Central memory CD8-positive, alpha-beta T cell (primary cell): ENCODE measurements around the gene RASA4B.
"Not testable (repeated sequence)": the region's sequence is repeated elsewhere in the genome, so short reads cannot be mapped to it uniquely, and the experiment has no call there.

Source experiments
- ATAC-seq: fragments of 150-1000 bp; cut with Tn5 transposase; replicated peaks from 2 replicates; pipeline ENCODE4 v1.10.0; 2022; ENCODE audit warnings: mild to moderate bottlenecking, moderate FRiP score, moderate number of reproducible peaks; ENCODE audit not compliant: poor library complexity, severe bottlenecking; ENCODE audit errors: extremely low read depth
- DNase-seq, 2 donors: peaks; one replicate each; pipeline ENCODE4 v3.0.0; 2021; ENCODE audit warnings: low spot score in 2 of 2
- H3K27ac Mint-ChIP-seq: one replicate; pipeline ENCODE4 v1.8.0; 2022; ENCODE audit warnings: low read depth, mild to moderate bottlenecking, moderate library complexity, mixed read lengths
- H3K27me3 Mint-ChIP-seq: one replicate; pipeline ENCODE4 v1.8.0; 2022; ENCODE audit warnings: mixed read lengths
- H3K36me3 Mint-ChIP-seq: one replicate; pipeline ENCODE4 v1.8.0; 2022; ENCODE audit warnings: mild to moderate bottlenecking, moderate library complexity, mixed read lengths; ENCODE audit not compliant: insufficient read depth
- H3K4me1 Mint-ChIP-seq: one replicate; pipeline ENCODE4 v1.8.0; 2022; ENCODE audit warnings: mixed read lengths
- H3K4me3 Mint-ChIP-seq: one replicate; pipeline ENCODE4 v1.8.0; 2022; ENCODE audit warnings: mild to moderate bottlenecking, moderate library complexity, mixed read lengths
- H3K9me3 Mint-ChIP-seq: one replicate; pipeline ENCODE4 v1.8.0; 2022; ENCODE audit warnings: mixed read lengths

RASA4B gene

DNA sequence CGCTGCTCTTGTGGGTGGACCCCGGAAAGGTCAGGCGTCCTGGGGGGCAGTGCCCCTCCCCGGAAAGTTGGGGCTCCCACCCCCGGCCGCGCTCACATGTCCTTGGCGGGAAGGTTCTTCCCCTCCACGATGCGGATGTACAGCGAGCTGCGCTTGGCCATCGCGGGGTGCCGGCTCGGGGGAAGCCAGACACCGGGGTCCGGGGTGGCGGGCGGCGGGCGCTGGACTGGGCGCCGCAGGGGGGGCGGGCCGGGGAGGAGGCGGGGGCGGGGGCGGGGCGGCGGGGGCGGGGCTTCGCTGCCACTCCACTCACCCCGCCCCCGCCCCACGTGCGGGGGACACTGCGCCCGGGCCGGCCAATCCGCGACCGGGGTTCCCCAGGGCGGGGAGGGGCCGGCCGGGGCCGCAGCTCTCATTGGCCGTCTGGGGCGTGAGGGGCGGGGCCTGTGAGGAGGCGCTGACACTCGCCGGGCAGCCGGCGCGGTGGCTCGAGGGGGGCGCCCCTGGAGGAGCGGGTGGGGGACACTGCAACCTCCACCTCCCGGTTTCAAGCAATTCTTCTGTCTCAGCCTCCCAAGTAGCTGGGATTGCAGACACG, at the start of gene RASA4B:
Gene RASA4B (minus strand): TSS at position 228 of the 598 bp plus-strand sequence. CDS start 67 bp downstream, at position 161.
- DNase-seq, H3K36me3 Mint-ChIP-seq, H3K4me1 Mint-ChIP-seq, H3K27me3 Mint-ChIP-seq, H3K9me3 Mint-ChIP-seq, H3K27ac Mint-ChIP-seq: not testable (repeated sequence)
- ATAC-seq, result peak; percentile 96
- H3K4me3 Mint-ChIP-seq, result peak within 1 kb of the TSS; percentile 43

- H3K9me3 Mint-ChIP-seq, H3K27ac Mint-ChIP-seq: not testable (repeated sequence)
Observed at GRCh38 chr7:102550808-102551422, 33.3 kb upstream of the RASA4B start, which contains the start of gene SPDYE2. Gene SPDYE2, plus strand, starts transcription at chr7:102551226. Its CDS starts 2,030 bp downstream, at chr7:102553256.

DNA sequence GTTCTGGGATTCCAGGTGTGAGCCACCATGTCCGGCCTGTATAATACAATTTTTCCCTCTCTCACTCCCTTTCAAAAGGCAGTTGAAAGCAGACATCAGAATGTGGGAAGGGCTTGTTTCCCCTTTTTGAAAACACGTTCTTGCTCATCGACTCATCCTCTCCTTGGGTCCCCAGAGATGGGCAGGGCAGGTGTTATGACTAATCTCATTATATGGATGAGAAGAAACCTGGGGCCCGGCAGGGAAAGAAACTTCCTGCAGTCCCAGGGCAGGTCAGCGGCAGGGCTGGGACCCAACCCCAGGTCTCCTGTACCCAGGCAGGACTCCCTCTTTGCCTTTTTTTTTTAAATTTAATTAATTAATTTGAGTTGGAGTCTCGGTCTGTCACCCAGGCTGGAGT, 28.8 kb upstream of the RASA4B start:
- H3K27ac Mint-ChIP-seq, H3K36me3 Mint-ChIP-seq, H3K4me1 Mint-ChIP-seq, ATAC-seq, H3K9me3 Mint-ChIP-seq, H3K27me3 Mint-ChIP-seq, H3K4me3 Mint-ChIP-seq, DNase-seq: not testable (repeated sequence)

More at GRCh38 chr7:102550808-102551422, 33.3 kb upstream of the RASA4B start, which contains the start of gene SPDYE2:
- not testable (repeated sequence) for H3K36me3 Mint-ChIP-seq, ATAC-seq, H3K27me3 Mint-ChIP-seq, H3K4me3 Mint-ChIP-seq, H3K4me1 Mint-ChIP-seq, DNase-seq

GRCh38 chr7:102545288-102545687, 27.7 kb upstream of the RASA4B start:
- not testable (repeated sequence) for H3K9me3 Mint-ChIP-seq, H3K4me3 Mint-ChIP-seq, H3K36me3 Mint-ChIP-seq, H3K4me1 Mint-ChIP-seq, H3K27ac Mint-ChIP-seq, H3K27me3 Mint-ChIP-seq, DNase-seq, ATAC-seq

DNA sequence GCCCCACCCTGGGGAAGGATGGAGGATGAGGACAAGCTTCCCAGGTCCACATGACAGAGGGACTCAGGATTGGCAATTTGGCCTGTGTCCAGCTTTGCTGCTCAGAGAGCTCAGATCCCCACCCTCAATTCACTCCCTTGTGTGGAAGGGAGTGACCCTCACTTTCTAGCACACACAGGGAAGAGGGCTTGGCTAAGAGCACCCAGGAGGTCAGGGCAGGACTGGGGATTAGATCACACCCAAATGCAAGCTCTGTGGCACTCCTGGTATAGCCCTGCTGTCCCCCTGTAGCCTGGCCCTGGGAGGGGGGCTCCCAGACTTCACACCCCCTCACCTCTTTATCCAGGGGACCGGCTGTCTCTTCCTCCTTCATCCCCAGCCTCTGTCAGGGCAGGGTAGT, 26.8 kb upstream of the RASA4B start:
- not testable (repeated sequence) for H3K27ac Mint-ChIP-seq, H3K9me3 Mint-ChIP-seq, H3K27me3 Mint-ChIP-seq, H3K4me1 Mint-ChIP-seq, H3K4me3 Mint-ChIP-seq, ATAC-seq, DNase-seq, H3K36me3 Mint-ChIP-seq

DNA sequence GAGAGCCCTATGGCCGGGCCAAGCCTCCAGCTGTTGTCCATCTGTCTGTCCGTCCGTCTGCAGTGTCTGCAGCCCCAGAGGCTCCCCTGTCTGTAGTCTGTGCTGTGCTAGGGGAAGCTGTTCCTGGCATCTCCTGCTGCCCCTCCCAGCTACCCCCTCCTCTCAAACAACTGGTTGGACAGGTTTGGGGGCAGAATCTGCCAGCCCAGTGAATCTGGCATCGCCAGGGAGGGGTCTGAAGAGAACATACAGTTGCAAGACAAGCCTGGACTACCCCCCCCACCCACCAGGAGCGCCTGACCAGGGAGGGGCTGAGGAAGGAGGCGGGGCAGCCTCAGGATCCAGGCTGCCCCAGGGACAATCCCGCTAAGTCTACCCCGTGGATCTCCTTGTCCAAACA, 26.0 kb upstream of the RASA4B start, which contains the start of gene UPK3BL2:
Gene UPK3BL2 (minus strand): TSS at position 101 of the 400 bp plus-strand sequence. CDS start 60 bp downstream, at position 41.
- not testable (repeated sequence) for H3K27me3 Mint-ChIP-seq, H3K9me3 Mint-ChIP-seq, H3K36me3 Mint-ChIP-seq, DNase-seq, H3K4me1 Mint-ChIP-seq, H3K27ac Mint-ChIP-seq, H3K4me3 Mint-ChIP-seq, ATAC-seq

GRCh38 chr7:102542771-102543170, 25.2 kb upstream of the RASA4B start:
- H3K27me3 Mint-ChIP-seq, H3K9me3 Mint-ChIP-seq, H3K27ac Mint-ChIP-seq, DNase-seq, H3K36me3 Mint-ChIP-seq, H3K4me3 Mint-ChIP-seq, ATAC-seq, H3K4me1 Mint-ChIP-seq: not testable (repeated sequence)

GRCh38 chr7:102542083-102542482, 24.5 kb upstream of the RASA4B start:
- not testable (repeated sequence) for DNase-seq, ATAC-seq, H3K27ac Mint-ChIP-seq, H3K4me3 Mint-ChIP-seq, H3K9me3 Mint-ChIP-seq, H3K36me3 Mint-ChIP-seq, H3K27me3 Mint-ChIP-seq, H3K4me1 Mint-ChIP-seq

DNA sequence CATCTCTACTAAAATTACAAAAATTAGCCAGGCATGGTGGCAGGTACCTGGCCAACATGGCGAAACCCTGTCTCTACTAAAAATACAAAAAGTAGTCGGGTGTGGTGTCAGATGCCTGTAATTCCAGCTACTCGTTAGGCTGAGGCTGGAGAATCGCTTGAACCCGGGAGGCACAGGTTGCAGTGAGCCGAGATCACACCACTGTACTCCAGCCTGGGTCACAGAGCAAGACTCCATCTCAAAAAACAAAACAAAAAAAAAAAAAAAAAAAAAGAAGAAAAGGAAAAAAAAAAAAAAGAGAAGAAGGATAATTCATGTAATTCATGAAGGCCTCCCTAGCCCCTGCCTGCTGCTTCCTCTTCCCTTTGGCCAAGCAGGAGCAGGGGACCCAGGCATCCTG, 23.0 kb upstream of the RASA4B start:
- not testable (repeated sequence) for ATAC-seq

DNA sequence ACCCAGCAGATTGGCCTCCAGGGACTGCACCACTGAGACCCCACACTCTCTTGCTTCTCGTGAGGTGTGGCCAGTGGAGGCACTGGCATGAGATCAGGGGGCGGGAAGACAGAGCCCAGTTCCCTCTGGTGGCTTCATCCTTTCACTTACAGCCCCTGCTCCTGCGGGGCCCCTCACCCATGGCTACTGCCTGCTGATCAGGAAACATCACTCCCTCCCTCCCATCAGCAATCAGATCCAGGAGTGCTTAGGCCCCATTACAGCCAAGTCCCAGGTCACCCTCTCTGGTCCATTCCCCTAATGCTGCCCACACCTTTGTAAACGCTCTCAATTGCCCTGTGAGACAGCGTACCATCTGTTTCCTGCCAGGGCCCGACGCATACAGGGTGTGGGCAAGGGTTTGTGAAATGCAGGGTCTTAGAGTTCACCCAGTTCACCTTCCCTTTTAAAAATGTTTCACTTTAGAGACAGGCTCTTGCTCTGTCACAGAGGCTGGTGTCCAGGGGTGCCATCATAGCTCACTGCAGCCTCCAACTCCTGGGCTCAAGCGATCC, 17.6 kb upstream of the RASA4B start:
- H3K4me3 Mint-ChIP-seq, DNase-seq, ATAC-seq, H3K4me1 Mint-ChIP-seq, H3K27ac Mint-ChIP-seq, H3K27me3 Mint-ChIP-seq, H3K36me3 Mint-ChIP-seq, H3K9me3 Mint-ChIP-seq: not testable (repeated sequence)

More for the DNA sequence above, 23.0 kb upstream of the RASA4B start:
- not testable (repeated sequence) for H3K27ac Mint-ChIP-seq, H3K4me1 Mint-ChIP-seq, H3K4me3 Mint-ChIP-seq, DNase-seq, H3K27me3 Mint-ChIP-seq, H3K36me3 Mint-ChIP-seq, H3K9me3 Mint-ChIP-seq

DNA sequence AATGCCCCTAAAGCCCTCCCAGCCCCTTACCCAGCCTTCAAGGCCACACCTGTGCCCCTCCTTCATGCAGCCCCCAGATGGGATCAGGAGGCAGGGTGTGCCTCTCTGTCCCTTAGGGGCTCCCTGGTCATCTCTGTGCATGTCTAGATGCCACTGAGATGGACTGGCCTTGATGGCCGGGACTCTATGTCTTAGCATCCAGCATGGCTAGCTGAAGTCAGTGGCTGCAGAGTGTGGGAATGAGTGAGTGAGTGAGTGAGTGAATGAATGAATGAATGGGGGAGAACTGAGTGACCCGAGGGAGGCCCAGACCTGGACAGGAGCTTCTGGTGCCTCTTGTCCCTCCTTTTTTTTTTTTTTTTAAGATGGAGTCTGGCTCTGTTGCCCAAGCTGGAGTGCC, 14.6 kb upstream of the RASA4B start:
- not testable (repeated sequence) for H3K36me3 Mint-ChIP-seq, H3K27me3 Mint-ChIP-seq, ATAC-seq

DNA sequence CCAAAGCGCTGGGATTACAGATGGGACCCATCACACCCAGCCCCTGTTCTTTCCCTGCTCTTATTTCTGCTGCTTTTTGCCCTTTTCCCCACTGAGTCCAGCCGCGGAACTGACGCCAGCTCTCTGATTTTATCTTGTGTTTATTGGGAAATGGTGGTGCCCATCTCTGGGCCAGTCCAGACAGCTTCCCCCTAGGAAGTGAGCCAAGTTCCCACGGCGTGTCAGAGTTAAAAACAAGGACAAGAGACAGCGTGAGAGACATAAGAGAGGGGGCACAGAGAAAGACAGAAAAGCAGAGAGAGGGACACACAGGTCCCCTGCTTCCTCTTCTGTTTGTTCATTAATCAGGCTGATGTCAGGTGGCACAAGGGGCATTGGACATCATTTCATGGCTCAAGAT, 14.0 kb upstream of the RASA4B start:
- H3K27ac Mint-ChIP-seq, H3K9me3 Mint-ChIP-seq, H3K4me3 Mint-ChIP-seq, H3K27me3 Mint-ChIP-seq, ATAC-seq, DNase-seq, H3K36me3 Mint-ChIP-seq, H3K4me1 Mint-ChIP-seq: not testable (repeated sequence)

More for the DNA sequence above, 14.6 kb upstream of the RASA4B start:
- H3K4me3 Mint-ChIP-seq, H3K9me3 Mint-ChIP-seq, DNase-seq, H3K27ac Mint-ChIP-seq, H3K4me1 Mint-ChIP-seq: not testable (repeated sequence)
